Nephron progenitor cell (in vitro differentiated cells): ENCODE results near the gene MAP3K7CL.
"Not testable (repeated sequence)": the region's sequence is repeated elsewhere in the genome, so short reads cannot be mapped to it uniquely, and the experiment has no call there.

ENCODE experiments used
- DNase-seq: peaks from one replicate; pipeline ENCODE4 v3.0.0; 2021
- H3K27ac Mint-ChIP-seq: 2 replicates; pipeline ENCODE4 v1.8.0; 2021; ENCODE audit warnings: mild to moderate bottlenecking, moderate library complexity, mixed read lengths
- H3K27me3 Mint-ChIP-seq: 2 replicates; pipeline ENCODE4 v1.8.0; 2021; ENCODE audit warnings: mild to moderate bottlenecking, low read depth, mixed read lengths; ENCODE audit not compliant: poor library complexity
- H3K36me3 Mint-ChIP-seq: 2 replicates; pipeline ENCODE4 v1.8.0; 2021; ENCODE audit warnings: low read depth, mixed read lengths
- H3K4me1 Mint-ChIP-seq: 2 replicates; pipeline ENCODE4 v1.8.0; 2021; ENCODE audit warnings: mixed read lengths
- H3K4me3 Mint-ChIP-seq: 2 replicates; pipeline ENCODE4 v1.8.0; 2021; ENCODE audit warnings: mild to moderate bottlenecking, moderate library complexity, mixed read lengths
- H3K9me3 Mint-ChIP-seq: 2 replicates; pipeline ENCODE4 v1.8.0; 2021; ENCODE audit warnings: mild to moderate bottlenecking, moderate library complexity, mixed read lengths
- TF ChIP-seq, protein P1 (sequence below): fragments of 200-600 bp; sonication (generic); IDR thresholded peaks from 2 replicates; pipeline ENCODE4 v1.5.0; 2021; ENCODE audit warnings: antibody characterized with exemption

MAP3K7CL gene

DNA sequence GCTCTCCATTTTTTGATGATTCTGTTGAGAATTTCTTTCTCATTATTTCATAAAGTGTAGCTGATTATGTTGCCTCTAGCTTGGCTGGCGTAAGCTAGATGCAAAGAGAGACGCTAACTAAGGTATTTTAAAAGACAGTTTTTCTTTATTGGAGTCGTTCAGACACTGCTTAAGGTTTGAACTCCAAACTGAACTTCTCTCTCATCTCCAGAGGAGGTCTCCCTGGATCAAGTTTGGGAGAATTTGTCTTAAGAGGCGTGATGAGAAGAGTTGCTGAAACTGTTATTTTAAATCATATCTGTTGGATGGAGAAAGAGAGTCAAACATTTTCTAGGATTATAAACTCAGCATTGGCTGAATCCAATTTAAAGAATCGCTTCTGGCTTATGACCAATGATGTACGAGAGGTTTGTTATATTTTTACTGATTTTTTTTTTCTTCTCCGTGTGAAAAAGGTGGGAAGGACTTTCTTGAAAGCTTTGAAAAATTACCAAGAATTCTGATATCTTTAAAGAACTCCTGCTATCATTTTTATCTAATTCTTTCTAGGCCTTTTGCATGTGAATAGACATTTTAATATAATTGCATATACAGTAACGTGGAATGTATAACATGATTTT is 34.0 kb downstream of the MAP3K7CL start:
- H3K9me3 Mint-ChIP-seq, result no peaks in the 10 kb centered on the region
- TF ChIP-seq, protein P1, sequence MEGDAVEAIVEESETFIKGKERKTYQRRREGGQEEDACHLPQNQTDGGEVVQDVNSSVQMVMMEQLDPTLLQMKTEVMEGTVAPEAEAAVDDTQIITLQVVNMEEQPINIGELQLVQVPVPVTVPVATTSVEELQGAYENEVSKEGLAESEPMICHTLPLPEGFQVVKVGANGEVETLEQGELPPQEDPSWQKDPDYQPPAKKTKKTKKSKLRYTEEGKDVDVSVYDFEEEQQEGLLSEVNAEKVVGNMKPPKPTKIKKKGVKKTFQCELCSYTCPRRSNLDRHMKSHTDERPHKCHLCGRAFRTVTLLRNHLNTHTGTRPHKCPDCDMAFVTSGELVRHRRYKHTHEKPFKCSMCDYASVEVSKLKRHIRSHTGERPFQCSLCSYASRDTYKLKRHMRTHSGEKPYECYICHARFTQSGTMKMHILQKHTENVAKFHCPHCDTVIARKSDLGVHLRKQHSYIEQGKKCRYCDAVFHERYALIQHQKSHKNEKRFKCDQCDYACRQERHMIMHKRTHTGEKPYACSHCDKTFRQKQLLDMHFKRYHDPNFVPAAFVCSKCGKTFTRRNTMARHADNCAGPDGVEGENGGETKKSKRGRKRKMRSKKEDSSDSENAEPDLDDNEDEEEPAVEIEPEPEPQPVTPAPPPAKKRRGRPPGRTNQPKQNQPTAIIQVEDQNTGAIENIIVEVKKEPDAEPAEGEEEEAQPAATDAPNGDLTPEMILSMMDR, result peak; percentile 47
- peaks cover 10% of the 10 kb centered on the region for H3K4me1 Mint-ChIP-seq
- H3K27ac Mint-ChIP-seq, result no peak overlapping the region
- no peak for DNase-seq
- no peak overlapping the region for H3K4me3 Mint-ChIP-seq
- H3K36me3 Mint-ChIP-seq, result no peaks in the 10 kb centered on the region
- peaks cover 9% of the 10 kb centered on the region for H3K27me3 Mint-ChIP-seq

- TF ChIP-seq, protein P1, result no peak
- no peaks in the 10 kb centered on the region for H3K9me3 Mint-ChIP-seq
- no peak overlapping the region for H3K4me3 Mint-ChIP-seq
- H3K4me1 Mint-ChIP-seq, result peaks cover 17% of the 10 kb centered on the region
- DNase-seq, result no peak
- peaks cover 9% of the 10 kb centered on the region for H3K27me3 Mint-ChIP-seq
- no peak overlapping the region for H3K27ac Mint-ChIP-seq
- H3K36me3 Mint-ChIP-seq, result no peaks in the 10 kb centered on the region
These were observed 35.9 kb downstream of the MAP3K7CL start for GRCh38 chr21:29166323-29166722.

GRCh38 chr21:29166853-29167252 is 36.4 kb downstream of the MAP3K7CL start:
- H3K9me3 Mint-ChIP-seq, result no peaks in the 10 kb centered on the region
- TF ChIP-seq, protein P1, result no peak
- peaks cover 17% of the 10 kb centered on the region for H3K4me1 Mint-ChIP-seq
- no peak overlapping the region for H3K27ac Mint-ChIP-seq
- no peak overlapping the region for H3K4me3 Mint-ChIP-seq
- no peak for DNase-seq
- peaks cover 9% of the 10 kb centered on the region for H3K27me3 Mint-ChIP-seq
- H3K36me3 Mint-ChIP-seq, result no peaks in the 10 kb centered on the region

DNA sequence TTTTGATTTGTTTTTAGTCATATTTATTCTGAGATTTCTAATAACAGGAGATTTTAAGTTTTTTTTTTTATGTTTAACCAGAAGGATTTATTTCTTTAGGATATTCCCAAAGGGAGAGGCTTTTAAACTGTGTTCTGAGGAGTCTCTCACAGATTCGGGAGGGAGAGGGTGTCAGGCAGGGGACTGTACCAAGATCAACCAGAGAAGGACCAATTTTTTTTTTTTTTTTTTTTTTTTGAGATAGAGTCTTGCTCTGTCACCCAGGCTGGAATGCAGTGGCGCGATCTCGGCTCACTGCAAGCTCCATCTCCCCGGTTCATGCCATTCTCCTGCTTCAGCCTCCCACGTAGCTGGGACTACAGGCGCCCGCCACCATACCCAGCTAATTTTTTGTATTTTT is 37.0 kb downstream of the MAP3K7CL start:
- not testable (repeated sequence) for H3K36me3 Mint-ChIP-seq, DNase-seq, H3K4me3 Mint-ChIP-seq, H3K27ac Mint-ChIP-seq, H3K27me3 Mint-ChIP-seq, H3K9me3 Mint-ChIP-seq
- peaks cover 17% of the 10 kb centered on the region for H3K4me1 Mint-ChIP-seq

DNA sequence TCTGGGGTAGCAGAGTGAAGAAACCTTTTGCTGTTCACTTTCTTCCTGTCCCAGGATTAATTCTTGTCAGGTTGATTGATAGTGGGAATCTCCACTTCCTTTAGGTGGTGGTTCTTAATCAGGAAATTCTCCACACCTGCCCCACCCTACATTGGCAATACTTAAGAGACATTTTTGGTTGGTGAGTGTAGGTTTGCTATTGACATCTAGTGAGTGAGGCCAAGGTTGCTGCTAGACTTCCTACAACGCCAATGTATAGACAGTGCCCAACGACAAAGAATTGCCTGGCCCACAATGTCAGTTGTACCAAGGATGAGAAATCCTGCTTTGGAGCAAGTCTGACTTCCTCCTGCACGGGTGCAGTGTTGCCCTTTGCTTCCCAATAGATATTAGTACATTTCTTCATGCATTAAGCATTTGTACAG is 38.5 kb downstream of the MAP3K7CL start:
- Mint-ChIP-seq H3K27ac (no peak overlapping the region), H3K36me3 (no peaks in the 10 kb centered on the region), H3K4me1 (peaks cover 17% of the 10 kb centered on the region), H3K9me3 (no peaks in the 10 kb centered on the region), H3K4me3 (no peak overlapping the region), H3K27me3 (peaks cover 9% of the 10 kb centered on the region)
- no peak for DNase-seq
- TF ChIP-seq, protein P1, result no peak

DNA sequence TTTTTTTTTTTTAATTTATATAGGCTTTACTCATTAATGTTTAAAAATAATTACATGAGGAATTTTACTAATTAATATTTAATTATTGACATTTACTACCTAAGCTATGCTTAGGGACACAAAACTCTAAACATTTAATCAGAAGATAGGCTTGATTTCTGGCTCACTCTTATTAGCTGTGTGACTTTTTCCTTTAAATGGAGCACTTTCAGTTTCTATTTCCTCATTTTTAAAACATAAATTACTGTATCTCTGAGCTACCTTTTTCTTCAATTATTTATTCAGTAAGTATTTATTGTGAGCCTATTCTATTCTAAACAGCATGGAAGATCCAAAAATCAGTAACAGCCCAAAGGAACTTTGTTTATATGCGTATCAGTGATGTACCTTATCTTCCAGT is 40.5 kb downstream of the MAP3K7CL start:
- H3K27me3 Mint-ChIP-seq, result peaks cover 9% of the 10 kb centered on the region
- no peaks in the 10 kb centered on the region for H3K36me3 Mint-ChIP-seq
- TF ChIP-seq, protein P1, result no peak
- H3K4me1 Mint-ChIP-seq, result peaks cover 22% of the 10 kb centered on the region
- H3K9me3 Mint-ChIP-seq, result no peaks in the 10 kb centered on the region
- H3K4me3 Mint-ChIP-seq, result no peak overlapping the region
- no peak for DNase-seq
- no peak overlapping the region for H3K27ac Mint-ChIP-seq
